Activated CD8-positive, alpha-beta memory T cell treated with anti-CD3 and anti-CD28 coated beads, Interleukin-2, amount 50 U/mL, for 48 hours (primary cell): ENCODE results near the gene KIAA0319L.
"Not testable (repeated sequence)": the region's sequence is repeated elsewhere in the genome, so short reads cannot be mapped to it uniquely, and the experiment has no call there.

ENCODE experiments used
- DNase-seq: peaks from one replicate; pipeline ENCODE4 v3.0.0-alpha.2; 2020

KIAA0319L gene

GRCh38 chr1:35580949-35581388 lies 23.8 kb upstream of the KIAA0319L start:
- DNase-seq = no peak

- peak; percentile 84 for DNase-seq
Measured at GRCh38 chr1:35577071-35577998, 20.1 kb upstream of the KIAA0319L start.

GRCh38 chr1:35576766-35577070 lies 19.5 kb upstream of the KIAA0319L start:
- DNase-seq = not testable (repeated sequence)

- no peak for DNase-seq
Measured at GRCh38 chr1:35576061-35576765, 19.0 kb upstream of the KIAA0319L start.

- DNase-seq = no peak
Measured at GRCh38 chr1:35575416-35575958, 18.3 kb upstream of the KIAA0319L start.

GRCh38 chr1:35574655-35575415 lies 17.6 kb upstream of the KIAA0319L start:
- no peak for DNase-seq

- DNase-seq = no peak
Measured at GRCh38 chr1:35574125-35574654, 17.0 kb upstream of the KIAA0319L start.

- no peak for DNase-seq
Measured at GRCh38 chr1:35573198-35574124, 16.3 kb upstream of the KIAA0319L start, which contains the start of gene TFAP2E. Gene TFAP2E, plus strand, starts transcription at chr1:35573314. Its CDS starts 264 bp downstream, at chr1:35573578.

- DNase-seq = no peak
Measured at GRCh38 chr1:35572296-35572695, 15.1 kb upstream of the KIAA0319L start.

GRCh38 chr1:35571263-35571662 lies 14.1 kb upstream of the KIAA0319L start:
- peak; percentile 46 for DNase-seq

GRCh38 chr1:35570589-35571137 lies 13.5 kb upstream of the KIAA0319L start:
- peak; percentile 28 for DNase-seq

GRCh38 chr1:35569936-35570335 lies 12.7 kb upstream of the KIAA0319L start:
- DNase-seq = peak; percentile 18

GRCh38 chr1:35568975-35569395 lies 11.8 kb upstream of the KIAA0319L start:
- DNase-seq = peak; percentile 83

- peak; percentile 41 for DNase-seq
Measured at GRCh38 chr1:35567947-35568558, 10.8 kb upstream of the KIAA0319L start.

GRCh38 chr1:35565742-35566133 lies 8.5 kb upstream of the KIAA0319L start:
- no peak for DNase-seq

GRCh38 chr1:35564884-35565741 lies 7.9 kb upstream of the KIAA0319L start:
- DNase-seq = no peak

GRCh38 chr1:35564037-35564883 lies 7.1 kb upstream of the KIAA0319L start:
- peak; percentile 91 for DNase-seq

GRCh38 chr1:35563166-35563565 lies 6.0 kb upstream of the KIAA0319L start:
- DNase-seq = no peak
